Transverse colon (tissue), 4 donors: ENCODE measurements around the gene DBNDD1. TPM values are rescaled to one million over a fixed set of nuclear protein-coding genes. Genes with fewer than 3 reads are reported as not detected.
A peak's percentile ranks its signal among the peaks of the same experiment; 100 is the strongest.
"Not testable (repeated sequence)": the region's sequence is repeated elsewhere in the genome, so short reads cannot be mapped to it uniquely, and the experiment has no call there.

Experiments
- DNase-seq: peaks from one replicate; pipeline ENCODE4 v3.0.0-alpha.2; 2019
- H3K27ac ChIP-seq, 4 donors: fragments of 200-600 bp; sonication (generic); 2 replicates each; pipeline ENCODE4 v1.5.1; 2016 to 2018; ENCODE audit warnings: inconsistent platforms in 4 of 4
- H3K27me3 ChIP-seq: fragments of 200-600 bp; sonication (generic); 2 replicates; pipeline ENCODE4 v1.5.1; 2017; ENCODE audit warnings: inconsistent platforms
- H3K36me3 ChIP-seq, 4 donors: fragments of 200-600 bp; sonication (generic); 2 replicates each; pipeline ENCODE4 v1.5.1; 2017 to 2019; ENCODE audit warnings: inconsistent platforms in 4 of 4
- H3K4me1 ChIP-seq, 4 donors: fragments of 200-600 bp; sonication (generic); 2 replicates each; pipeline ENCODE4 v1.5.1; 2017 to 2020; ENCODE audit warnings: inconsistent platforms in 4 of 4
- H3K4me3 ChIP-seq, 4 donors: fragments of 200-600 bp; sonication (generic); 1 replicate in 1 of 4; 2 replicates in 3 of 4; pipeline versions ENCODE4 v1.5.1 to v1.6.1; 2017 to 2019; ENCODE audit warnings: inconsistent platforms in 4 of 4
- H3K9me3 ChIP-seq, 2 donors: fragments of 200-600 bp; sonication (generic); 2 replicates each; pipeline ENCODE4 v1.5.1; 2017 to 2019; ENCODE audit warnings: inconsistent platforms in 2 of 2
- CTCF ChIP-seq, 5 experiments: fragments of 200-600 bp in 3 of 5; fragments of 450-650 bp in 2 of 5; sonication (generic) in 3 of 5; IDR thresholded peaks; 1 replicate in 2 of 5; 2 replicates in 3 of 5; pipeline ENCODE4 v1.5.1; 2016 to 2017; ENCODE audit warnings: antibody characterized with exemption in 5 of 5, inconsistent platforms in 3 of 5, mild to moderate bottlenecking in 2 of 5, moderate library complexity in 1 of 5
- EP300 ChIP-seq: sonication (generic); formaldehyde crosslinking; IDR thresholded peaks from one replicate; pipeline ENCODE4 v1.6.1; 2017; ENCODE audit warnings: antibody characterized with exemption, low read depth
- POLR2A ChIP-seq: fragments of 450-650 bp; IDR thresholded peaks from one replicate; pipeline ENCODE4 v1.6.1; 2016; ENCODE audit warnings: antibody characterized with exemption, mild to moderate bottlenecking, moderate library complexity
- POLR2AphosphoS5 ChIP-seq, 3 donors: sonication (generic); formaldehyde crosslinking; IDR thresholded peaks; one replicate each; pipeline ENCODE4 v1.6.1; 2016; ENCODE audit warnings: antibody characterized with exemption in 3 of 3
- WGBS, 2 donors: methylation state at CpG; one replicate each; pipeline ENCODE4 v1.1.5; 2018; ENCODE audit warnings: low coverage in 1 of 2; 5-methylcytosine and 5-hydroxymethylcytosine counted together
- in situ Hi-C, 4 donors: fragments of 200-750 bp; cut with MboI; loops; one replicate each; pipeline versions ENCODE4 v1.15.0 to v1.15.1; 2017; ENCODE audit warnings: low sequenced_read_pairs in 3 of 4, low pct_ligation_motif_present in 1 of 4, low pct_unique_long_range_greater_than_20kb in 1 of 4
- intact Hi-C: fragments of 100-400 bp; cut with DNase I; formaldehyde crosslinking; loops from one replicate; pipeline ENCODE4 v1.15.1; 2023; ENCODE audit warnings: low total_unique reads
- total RNA-seq, 4 donors: library from RNA; depleted of rRNA; stranded (reverse); fragments of >200 nt; gene quantifications; one replicate each; pipeline ENCODE4 v1.1.0, GENCODE V29; 2016

DBNDD1 gene
- total RNA-seq, 4 donors from 2014 or later: 6.8 to 33.7 (median 14.2) TPM

GRCh38 chr16:90010676-90011507, 8.4 kb downstream of the DBNDD1 start:
- DNase-seq: no peak
- TF ChIP-seq EP300 (no peak), POLR2A (no peak), CTCF (IDR thresholded peaks at IDR 0.05) (no peak), POLR2AphosphoS5 (IDR thresholded peaks at IDR 0.05) (no peak)
- Histone ChIP-seq H3K4me3 (no peak overlapping the region), H3K27ac (no peak overlapping the region), H3K4me1 (no peaks in the 10 kb centered on the region), H3K27me3 (no peaks in the 10 kb centered on the region), H3K9me3 (no peaks in the 10 kb centered on the region), H3K36me3 (no peaks in the 10 kb centered on the region)
- in situ Hi-C loops: no loop called here
- 93 to 96% methylated on average over 4 to 19 of the region's 22 CpGs for WGBS, 2 donors
- intact Hi-C loops: no loop called here

GRCh38 chr16:90009172-90009899, 9.9 kb downstream of the DBNDD1 start:
- Histone ChIP-seq H3K27me3 (no peaks in the 10 kb centered on the region), H3K36me3 (no peaks in the 10 kb centered on the region), H3K4me3 (no peak overlapping the region), H3K27ac (no peak overlapping the region), H3K4me1 (no peaks in the 10 kb centered on the region), H3K9me3 (no peaks in the 10 kb centered on the region)
- TF ChIP-seq POLR2AphosphoS5 (IDR thresholded peaks at IDR 0.05) (no peak), CTCF (IDR thresholded peaks at IDR 0.05) (no peak), EP300 (no peak), POLR2A (no peak)
- DNase-seq: no peak
- intact Hi-C loops: no loop called here
- in situ Hi-C loops: no loop called here
- WGBS, 2 donors: 82% methylated on average over 22 of the region's 22 CpGs; no CpG with 5 or more reads in 1 of the 2 donors

GRCh38 chr16:90008708-90009145, 10.5 kb downstream of the DBNDD1 start:
- no peak overlapping the region for H3K27ac ChIP-seq
- peak; percentile 35 for DNase-seq
- H3K36me3 ChIP-seq: no peaks in the 10 kb centered on the region
- no peaks in the 10 kb centered on the region for H3K9me3 ChIP-seq
- intact Hi-C loops: no loop called here
- no peak for TF ChIP-seq CTCF (IDR thresholded peaks at IDR 0.05)
- TF ChIP-seq POLR2AphosphoS5 (IDR thresholded peaks at IDR 0.05): no peak
- TF ChIP-seq EP300: no peak
- TF ChIP-seq POLR2A: no peak
- H3K4me1 ChIP-seq: no peaks in the 10 kb centered on the region
- H3K27me3 ChIP-seq: no peaks in the 10 kb centered on the region
- in situ Hi-C loops: no loop called here
- 67% methylated on average over 13 of the region's 13 CpGs; no CpG with 5 or more reads in 1 of the 2 donors for WGBS, 2 donors
- no peak overlapping the region for H3K4me3 ChIP-seq

GRCh38 chr16:90007635-90008234, 11.5 kb downstream of the DBNDD1 start:
- H3K4me3 ChIP-seq, DNase-seq, H3K36me3 ChIP-seq, intact Hi-C loops, H3K27ac ChIP-seq, H3K9me3 ChIP-seq, H3K27me3 ChIP-seq, H3K4me1 ChIP-seq, in situ Hi-C loops: not testable (repeated sequence)
- WGBS, 2 donors: 80% methylated on average over 12 of the region's 13 CpGs; no CpG with 5 or more reads in 1 of the 2 donors
